IMR-90 (cell line): ENCODE measurements around the gene ADAM17. TPM values are rescaled to one million over a fixed set of nuclear protein-coding genes. Genes with fewer than 3 reads are reported as not detected.

Experiments used
- ATAC-seq: fragments of 200-7000 bp; cut with Tn5 transposase; 2 replicates; pipeline ENCODE4 v1.9.1; 2020; ENCODE audit warnings: low read depth, mild to moderate bottlenecking, moderate library complexity
- BruUV-seq: library from RNA; stranded (reverse); fragments of 400-500 nt; replicated peaks from 2 replicates; lab custom pipeline; 2021; lab: Mats Ljungman, UMichigan
- CTCF ChIA-PET: fragments of 300-600 bp; formaldehyde crosslinking; extraction: SDS; loops from one replicate; lab custom pipeline; 2021; ENCODE audit warnings: antibody characterized with exemption; lab: Yijun Ruan, JAX
- POLR2A ChIA-PET: fragments of 300-600 bp; sonication (Branson Sonifier 250); formaldehyde crosslinking; loops from one replicate; lab custom pipeline; 2022; ENCODE audit warnings: antibody characterized with exemption; ENCODE audit not compliant: unreplicated experiment; lab: Charles Lee
- DNase-seq: peaks from one replicate; pipeline ENCODE4 v3.0.0; 2013
- H2AFZ ChIP-seq: replicated peaks from 2 replicates; pipeline ENCODE3; 2013; ENCODE audit warnings: low read length, mild to moderate bottlenecking; ENCODE audit not compliant: poor library complexity
- H2AK5ac ChIP-seq: 2 replicates; pipeline ENCODE4 v1.6.1; 2013; ENCODE audit warnings: low read depth, low read length, inconsistent platforms
- H2AK9ac ChIP-seq: replicated peaks from 2 replicates; pipeline ENCODE3; 2013; ENCODE audit warnings: mild to moderate bottlenecking, low read depth, low read length, moderate library complexity; ENCODE audit not compliant: poor library complexity
- H2BK120ac ChIP-seq: 2 replicates; pipeline ENCODE4 v1.6.1; 2013; ENCODE audit warnings: low read depth, low read length, inconsistent platforms
- H2BK15ac ChIP-seq: 3 replicates; pipeline ENCODE4 v1.6.1; 2013; ENCODE audit warnings: low read depth, low read length, inconsistent platforms
- H2BK20ac ChIP-seq: 2 replicates; pipeline ENCODE4 v1.6.1; 2013; ENCODE audit warnings: low read depth, mild to moderate bottlenecking, inconsistent platforms, low read length, moderate library complexity
- H2BK5ac ChIP-seq: 2 replicates; pipeline ENCODE4 v1.6.1; 2013; ENCODE audit warnings: mild to moderate bottlenecking, low read depth, low read length, inconsistent platforms; ENCODE audit not compliant: poor library complexity, severe bottlenecking
- H3K14ac ChIP-seq: replicated peaks from 2 replicates; pipeline ENCODE4 v1.6.1; 2013; ENCODE audit warnings: low read depth, low read length, inconsistent platforms
- H3K18ac ChIP-seq: 2 replicates; pipeline ENCODE4 v1.6.1; 2013; ENCODE audit warnings: low read depth, low read length, control low read depth
- H3K23ac ChIP-seq: 2 replicates; pipeline ENCODE4 v1.6.1; 2013; ENCODE audit warnings: low read depth, low read length, inconsistent platforms
- H3K27ac ChIP-seq: 2 replicates; pipeline ENCODE4 v1.5.1; 2013; ENCODE audit warnings: mild to moderate bottlenecking, control low read depth, low read length; ENCODE audit not compliant: insufficient read depth
- H3K27me3 ChIP-seq: 2 replicates; pipeline ENCODE4 v1.6.1; 2013; ENCODE audit warnings: low read length; ENCODE audit not compliant: control insufficient read depth, insufficient read depth
- H3K36me3 ChIP-seq: 2 replicates; pipeline ENCODE4 v1.6.1; 2013; ENCODE audit warnings: low read length, mixed read lengths; ENCODE audit not compliant: control insufficient read depth, insufficient read depth
- H3K4ac ChIP-seq: 2 replicates; pipeline ENCODE4 v1.6.1; 2013; ENCODE audit warnings: low read depth, low read length, inconsistent platforms
- H3K4me1 ChIP-seq: 2 replicates; pipeline ENCODE4 v1.6.1; 2013; ENCODE audit warnings: low read length, mixed read lengths; ENCODE audit not compliant: control insufficient read depth, insufficient read depth
- H3K4me2 ChIP-seq: 2 replicates; pipeline ENCODE4 v1.6.1; 2013; ENCODE audit warnings: low read depth, mild to moderate bottlenecking, control low read depth, low read length, moderate library complexity
- H3K4me3 ChIP-seq: 2 replicates; pipeline ENCODE4 v1.5.1; 2013; ENCODE audit warnings: low read depth, mild to moderate bottlenecking, control low read depth, low read length, moderate library complexity; ENCODE audit not compliant: insufficient read depth
- H3K56ac ChIP-seq: 2 replicates; pipeline ENCODE4 v1.6.1; 2013; ENCODE audit warnings: low read length, inconsistent platforms; ENCODE audit not compliant: insufficient read depth; ENCODE audit errors: extremely low read depth
- H3K79me1 ChIP-seq, 2 experiments: 2 replicates each; pipeline ENCODE4 v1.6.1; 2013; ENCODE audit warnings: low read length in 2 of 2, inconsistent platforms in 1 of 2, low read depth in 1 of 2
- H3K9ac ChIP-seq: 2 replicates; pipeline ENCODE4 v1.6.1; 2013; ENCODE audit warnings: low read depth, low read length, control low read depth
- H3K9me1 ChIP-seq: 2 replicates; pipeline ENCODE4 v1.6.1; 2013; ENCODE audit warnings: low read length, inconsistent platforms; ENCODE audit not compliant: insufficient read depth
- H3K9me3 ChIP-seq: 2 replicates; pipeline ENCODE4 v1.6.1; 2013; ENCODE audit warnings: low read length; ENCODE audit not compliant: control insufficient read depth, insufficient read depth
- H4K20me1 ChIP-seq: 2 replicates; pipeline ENCODE4 v1.6.1; 2013; ENCODE audit warnings: low read length, inconsistent platforms; ENCODE audit not compliant: insufficient read depth
- H4K5ac ChIP-seq: 2 replicates; pipeline ENCODE4 v1.6.1; 2013; ENCODE audit warnings: mild to moderate bottlenecking, low read depth, low read length, control low read depth
- H4K8ac ChIP-seq, 2 experiments: 2 replicates each; pipeline ENCODE4 v1.6.1; 2013; ENCODE audit warnings: low read depth in 2 of 2, low read length in 2 of 2, control low read depth in 1 of 2, inconsistent platforms in 1 of 2
- H4K91ac ChIP-seq: 2 replicates; pipeline ENCODE4 v1.6.1; 2013; ENCODE audit warnings: low read depth, low read length, inconsistent platforms; ENCODE audit not compliant: insufficient read depth
- BHLHE40 ChIP-seq: fragments of 150-350 bp; IDR thresholded peaks from 2 replicates; pipeline ENCODE4 v1.6.1; 2016; ENCODE audit warnings: mild to moderate bottlenecking, low read depth, low read length
- CEBPB ChIP-seq: IDR thresholded peaks from 2 replicates; pipeline ENCODE4 v1.6.1; 2012; ENCODE audit warnings: low read depth, low read length, improper control_type of control experiment
- CHD1 ChIP-seq: IDR thresholded peaks from 2 replicates; pipeline ENCODE4 v1.6.1; 2012; ENCODE audit warnings: low read depth, low read length, improper control_type of control experiment
- FOS ChIP-seq: fragments of 150-350 bp; IDR thresholded peaks from 2 replicates; pipeline ENCODE4 v1.6.1; 2016; ENCODE audit warnings: low read depth, low read length
- MAFK ChIP-seq: IDR thresholded peaks from 2 replicates; pipeline ENCODE4 v1.6.1; 2012; ENCODE audit warnings: low read depth, low read length, improper control_type of control experiment
- MAZ ChIP-seq: IDR thresholded peaks from 2 replicates; pipeline ENCODE4 v1.6.1; 2012; ENCODE audit warnings: low read depth, mild to moderate bottlenecking, low read length, improper control_type of control experiment, moderate library complexity, borderline replicate concordance
- MXI1 ChIP-seq: IDR thresholded peaks from 2 replicates; pipeline ENCODE4 v1.6.1; 2012; ENCODE audit warnings: low read depth, mild to moderate bottlenecking, low read length, moderate library complexity, borderline replicate concordance
- NFE2L2 ChIP-seq: fragments of 150-350 bp; IDR thresholded peaks from 2 replicates; pipeline ENCODE4 v1.6.1; 2016; ENCODE audit warnings: low read depth, mild to moderate bottlenecking, low read length
- POLR2A ChIP-seq: IDR thresholded peaks from 2 replicates; pipeline ENCODE4 v1.6.1; 2012; ENCODE audit warnings: mild to moderate bottlenecking, low read depth, low read length
- RAD21 ChIP-seq: IDR thresholded peaks from 2 replicates; pipeline ENCODE4 v1.6.1; 2012; ENCODE audit warnings: low read length, improper control_type of control experiment
- RCOR1 ChIP-seq: IDR thresholded peaks from 2 replicates; pipeline ENCODE4 v1.6.1; 2012; ENCODE audit warnings: mild to moderate bottlenecking, low read length, improper control_type of control experiment; ENCODE audit not compliant: insufficient replicate concordance
- RFX5 ChIP-seq: IDR thresholded peaks from 2 replicates; pipeline ENCODE4 v1.8.0; 2012; ENCODE audit warnings: low read depth, mild to moderate bottlenecking, low read length, moderate library complexity
- SMC3 ChIP-seq: fragments of 150-350 bp; IDR thresholded peaks from 2 replicates; pipeline ENCODE4 v1.6.1; 2016; ENCODE audit warnings: low read depth, mild to moderate bottlenecking, antibody characterized with exemption, low read length, moderate library complexity
- WGBS, 2 experiments: methylation state at CpG; one replicate each; pipeline versions ENCODE4 v1.1.5 to v1.1.7; 2013; ENCODE audit warnings: missing lambda C conversion rate in 2 of 2; ENCODE audit not compliant: insufficient read length in 1 of 2; ENCODE audit errors: extremely low coverage in 2 of 2; 5-methylcytosine and 5-hydroxymethylcytosine counted together
- dilution Hi-C: fragments of 300-500 bp; cut with HindIII; formaldehyde crosslinking; loops from one replicate; pipeline ENCODE4 v1.14.3; 2018; ENCODE audit warnings: low sequenced_read_pairs; ENCODE audit not compliant: unreplicated experiment
- in situ Hi-C: fragments of 300-500 bp; cut with MboI; formaldehyde crosslinking; loops from 3 replicates; pipeline ENCODE4 v1.14.3; 2019; ENCODE audit warnings: low sequenced_read_pairs, inconsistent platforms, mixed read lengths
- intact Hi-C: fragments of 100-400 bp; cut with micrococcal nuclease; formaldehyde crosslinking; loops from 2 replicates; pipeline ENCODE4 v1.10.0; 2022
- polyA plus RNA-seq, 3 experiments: library from polyadenylated mRNA; depleted of rRNA; stranded (reverse); fragments of >200 nt; gene quantifications; 2 replicates each; pipeline ENCODE4 v1.2.3, GENCODE V29; 2012; ENCODE audit warnings: low replicate concordance in 1 of 3
- total RNA-seq: library from RNA; depleted of rRNA; stranded (reverse); fragments of >200 nt; gene quantifications from 2 replicates; pipeline ENCODE4 v1.2.3, GENCODE V29; 2012
- TF ChIP-seq, protein P1 (sequence below): fragments of 150-350 bp; IDR thresholded peaks from 2 replicates; pipeline ENCODE4 v1.6.1; 2017; ENCODE audit warnings: mild to moderate bottlenecking, antibody characterized with exemption, low read length, low read depth
- TF ChIP-seq, protein P2 (sequence below): fragments of 150-350 bp; IDR thresholded peaks from 2 replicates; pipeline ENCODE4 v1.6.1; 2016; ENCODE audit warnings: low read depth, mild to moderate bottlenecking, low read length, moderate library complexity, borderline replicate concordance
- TF ChIP-seq, protein P3 (sequence below): conservative IDR thresholded peaks from 2 replicates; pipeline ENCODE4 v1.5.1; 2012; ENCODE audit warnings: mild to moderate bottlenecking, low read depth, low read length, improper control_type of control experiment

The ADAM17 gene
- total and polyA plus RNA-seq, 2 of the 4 experiments (the other 2 are of a cell fraction) = 9.6 to 34.4 TPM

DNA sequence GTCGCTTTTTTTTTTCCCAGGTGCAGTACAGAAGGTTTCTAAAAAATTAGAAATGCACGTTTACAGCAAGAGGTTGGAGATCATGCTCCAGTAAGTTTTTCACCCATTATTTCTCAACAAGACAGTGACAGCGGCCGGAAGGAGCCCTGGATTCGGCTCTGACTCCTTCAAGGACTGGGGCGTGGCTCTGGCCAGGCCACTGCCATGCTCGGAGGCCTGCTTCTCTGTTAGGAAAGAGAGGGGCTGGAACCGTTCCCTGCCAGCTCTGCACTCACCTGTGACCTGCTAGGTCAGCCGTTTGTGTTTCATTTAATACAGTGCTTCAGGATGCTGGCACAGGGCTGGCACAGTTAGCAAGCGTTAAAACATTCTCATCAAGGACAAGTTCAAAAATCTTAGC lies 87.9 kb downstream of the ADAM17 start:
- Histone ChIP-seq H3K27ac (no peak overlapping the region), H2AFZ (no peak overlapping the region), H3K4ac (no peak overlapping the region), H4K8ac (no peak overlapping the region), H3K27me3 (no peaks in the 10 kb centered on the region), H3K36me3 (peaks cover 14% of the 10 kb centered on the region), H3K18ac (no peak overlapping the region), H3K56ac (no peak overlapping the region), H2BK20ac (no peak overlapping the region), H4K91ac (no peak overlapping the region), H2BK15ac (no peak overlapping the region), H2BK120ac (no peak overlapping the region), H2AK9ac (no peak overlapping the region), H4K5ac (no peak overlapping the region), H3K4me3 (no peak overlapping the region), H3K9me3 (no peaks in the 10 kb centered on the region), H4K20me1 (no peaks in the 10 kb centered on the region), H3K4me2 (no peak overlapping the region), H3K79me1 (peaks cover 7 to 15% of the 10 kb centered on the region in 2 experiments; a peak in 3 of 4 replicates), H3K9ac (no peak overlapping the region), H3K9me1 (peaks cover 7% of the 10 kb centered on the region; the same call in 1 of the 2 replicates), H3K23ac (no peak overlapping the region), H2AK5ac (no peak overlapping the region), H3K4me1 (peaks cover 4% of the 10 kb centered on the region; the same call in 1 of the 2 replicates), H3K14ac (no peak overlapping the region), H2BK5ac (no peak overlapping the region)
- intact Hi-C loops = no loop called here
- dilution Hi-C loops = no loop called here
- no TSS peak for BruUV-seq
- WGBS, 2 experiments = no CpG with 5 or more reads among the region's 10 CpGs
- ChIA-PET POLR2A (no interaction called here), CTCF (no interaction called here)
- ATAC-seq (no peak), DNase-seq (no peak)
- in situ Hi-C loops = no loop called here
- TF ChIP-seq, protein P1, sequence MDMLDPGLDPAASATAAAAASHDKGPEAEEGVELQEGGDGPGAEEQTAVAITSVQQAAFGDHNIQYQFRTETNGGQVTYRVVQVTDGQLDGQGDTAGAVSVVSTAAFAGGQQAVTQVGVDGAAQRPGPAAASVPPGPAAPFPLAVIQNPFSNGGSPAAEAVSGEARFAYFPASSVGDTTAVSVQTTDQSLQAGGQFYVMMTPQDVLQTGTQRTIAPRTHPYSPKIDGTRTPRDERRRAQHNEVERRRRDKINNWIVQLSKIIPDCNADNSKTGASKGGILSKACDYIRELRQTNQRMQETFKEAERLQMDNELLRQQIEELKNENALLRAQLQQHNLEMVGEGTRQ = no peak
- TF ChIP-seq RAD21 = no peak
- no peak for TF ChIP-seq RFX5
- no peak for TF ChIP-seq CHD1
- TF ChIP-seq SMC3 = no peak
- TF ChIP-seq RCOR1 = no peak
- TF ChIP-seq NFE2L2 = no peak
- TF ChIP-seq MAZ = no peak
- no peak for TF ChIP-seq MXI1
- no peak for TF ChIP-seq MAFK
- TF ChIP-seq FOS = no peak
- no peak for TF ChIP-seq POLR2A
- no peak for TF ChIP-seq CEBPB
- TF ChIP-seq, protein P2, sequence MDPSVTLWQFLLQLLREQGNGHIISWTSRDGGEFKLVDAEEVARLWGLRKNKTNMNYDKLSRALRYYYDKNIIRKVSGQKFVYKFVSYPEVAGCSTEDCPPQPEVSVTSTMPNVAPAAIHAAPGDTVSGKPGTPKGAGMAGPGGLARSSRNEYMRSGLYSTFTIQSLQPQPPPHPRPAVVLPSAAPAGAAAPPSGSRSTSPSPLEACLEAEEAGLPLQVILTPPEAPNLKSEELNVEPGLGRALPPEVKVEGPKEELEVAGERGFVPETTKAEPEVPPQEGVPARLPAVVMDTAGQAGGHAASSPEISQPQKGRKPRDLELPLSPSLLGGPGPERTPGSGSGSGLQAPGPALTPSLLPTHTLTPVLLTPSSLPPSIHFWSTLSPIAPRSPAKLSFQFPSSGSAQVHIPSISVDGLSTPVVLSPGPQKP = no peak
- TF ChIP-seq, protein P3, sequence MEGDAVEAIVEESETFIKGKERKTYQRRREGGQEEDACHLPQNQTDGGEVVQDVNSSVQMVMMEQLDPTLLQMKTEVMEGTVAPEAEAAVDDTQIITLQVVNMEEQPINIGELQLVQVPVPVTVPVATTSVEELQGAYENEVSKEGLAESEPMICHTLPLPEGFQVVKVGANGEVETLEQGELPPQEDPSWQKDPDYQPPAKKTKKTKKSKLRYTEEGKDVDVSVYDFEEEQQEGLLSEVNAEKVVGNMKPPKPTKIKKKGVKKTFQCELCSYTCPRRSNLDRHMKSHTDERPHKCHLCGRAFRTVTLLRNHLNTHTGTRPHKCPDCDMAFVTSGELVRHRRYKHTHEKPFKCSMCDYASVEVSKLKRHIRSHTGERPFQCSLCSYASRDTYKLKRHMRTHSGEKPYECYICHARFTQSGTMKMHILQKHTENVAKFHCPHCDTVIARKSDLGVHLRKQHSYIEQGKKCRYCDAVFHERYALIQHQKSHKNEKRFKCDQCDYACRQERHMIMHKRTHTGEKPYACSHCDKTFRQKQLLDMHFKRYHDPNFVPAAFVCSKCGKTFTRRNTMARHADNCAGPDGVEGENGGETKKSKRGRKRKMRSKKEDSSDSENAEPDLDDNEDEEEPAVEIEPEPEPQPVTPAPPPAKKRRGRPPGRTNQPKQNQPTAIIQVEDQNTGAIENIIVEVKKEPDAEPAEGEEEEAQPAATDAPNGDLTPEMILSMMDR = no peak
- TF ChIP-seq BHLHE40 = no peak
